Panc1 (cell line): ENCODE data around the gene FAM53A. TPM values are rescaled to one million over a fixed set of nuclear protein-coding genes. Genes with fewer than 3 reads are reported as not detected.

ENCODE experiments used
- ATAC-seq: fragments of 200-7000 bp; cut with Tn5 transposase; 2 replicates; pipeline ENCODE4 v1.9.1; 2020; ENCODE audit warnings: mild to moderate bottlenecking, moderate library complexity
- BruUV-seq: library from RNA; stranded (reverse); fragments of 400-500 nt; replicated peaks from 2 replicates; lab custom pipeline; 2021; lab: Mats Ljungman, UMichigan
- CTCF ChIA-PET: fragments of 300-600 bp; sonication (Branson Sonifier 250); formaldehyde crosslinking; loops from one replicate; lab custom pipeline; 2022; ENCODE audit warnings: antibody characterized with exemption; lab: Charles Lee
- POLR2A ChIA-PET: fragments of 300-600 bp; sonication (Branson Sonifier 250); formaldehyde crosslinking; loops from one replicate; lab custom pipeline; 2022; ENCODE audit warnings: antibody characterized with exemption; lab: Charles Lee
- DNase-seq: peaks from one replicate; pipeline ENCODE4 v3.0.0-alpha.2; 2010; ENCODE audit warnings: low read depth, low spot score
- H3K27ac ChIP-seq: 2 replicates; pipeline ENCODE4 v1.5.1; 2011; ENCODE audit warnings: mild to moderate bottlenecking, low read length, inconsistent platforms
- H3K27me3 ChIP-seq: fragments of 200-500 bp; sonication (Bioruptor generic); 2 replicates; pipeline ENCODE4 v1.6.0; 2014; ENCODE audit warnings: low read length, inconsistent platforms; ENCODE audit not compliant: control insufficient read depth, insufficient read depth
- H3K36me3 ChIP-seq: fragments of 200-500 bp; sonication (Bioruptor generic); 2 replicates; pipeline ENCODE4 v1.5.1; 2014; ENCODE audit warnings: inconsistent platforms, mild to moderate bottlenecking, low read length, moderate library complexity; ENCODE audit not compliant: control insufficient read depth, insufficient read depth
- H3K4me1 ChIP-seq: 2 replicates; pipeline ENCODE4 v1.5.1; 2011; ENCODE audit warnings: inconsistent platforms, mild to moderate bottlenecking, low read length, moderate library complexity; ENCODE audit not compliant: control insufficient read depth, insufficient read depth
- H3K4me3 ChIP-seq, 2 experiments: 2 replicates each; pipeline ENCODE4 v1.5.1; 2011 to 2012; ENCODE audit warnings: low read depth in 2 of 2, low read length in 2 of 2, mild to moderate bottlenecking in 2 of 2, inconsistent platforms in 1 of 2, moderate library complexity in 1 of 2
- H3K9me3 ChIP-seq: fragments of 200-500 bp; sonication (Bioruptor generic); 2 replicates; pipeline ENCODE4 v1.5.1; 2014; ENCODE audit warnings: low read depth, mild to moderate bottlenecking, inconsistent platforms, low read length, moderate library complexity; ENCODE audit not compliant: control insufficient read depth, insufficient read depth
- CTCF ChIP-seq: fragments of 450-650 bp; IDR thresholded peaks from 2 replicates; pipeline ENCODE4 v1.5.1; 2017; ENCODE audit warnings: mild to moderate bottlenecking
- POLR2AphosphoS5 ChIP-seq: IDR thresholded peaks from 2 replicates; pipeline ENCODE4 v1.6.1; 2012; ENCODE audit warnings: mild to moderate bottlenecking, low read depth, low read length, moderate library complexity
- REST ChIP-seq, 2 experiments: IDR thresholded peaks; 2 replicates each; pipeline ENCODE4 v1.6.1; 2011 to 2012; ENCODE audit warnings: low read depth in 2 of 2, control low read depth in 1 of 2, low read length in 1 of 2, mild to moderate bottlenecking in 1 of 2, moderate library complexity in 1 of 2; ENCODE audit not compliant: insufficient read depth in 1 of 2
- SIN3A ChIP-seq: IDR thresholded peaks from 2 replicates; pipeline ENCODE4 v1.6.1; 2012; ENCODE audit warnings: low read depth, mild to moderate bottlenecking, low read length, moderate library complexity, borderline replicate concordance; ENCODE audit not compliant: insufficient read depth
- TCF7L2 ChIP-seq: IDR thresholded peaks from 2 replicates; pipeline ENCODE4 v1.6.1; 2011; ENCODE audit warnings: mild to moderate bottlenecking, low read depth, low read length, inconsistent platforms
- in situ Hi-C: cut with HindIII; loops from 2 replicates; pipeline ENCODE4 v1.10.0; 2016; ENCODE audit warnings: low sequenced_read_pairs, low pct_unique_long_range_greater_than_20kb
- intact Hi-C: fragments of 100-400 bp; cut with micrococcal nuclease; formaldehyde crosslinking; loops from one replicate; pipeline ENCODE4 v1.10.0; 2022; ENCODE audit not compliant: unreplicated experiment
- total RNA-seq: library from RNA; stranded (reverse); gene quantifications from one replicate; pipeline ENCODE4 v1.2.1, GENCODE V29; 2021; ENCODE audit not compliant: unreplicated experiment

The FAM53A gene
- total RNA-seq, 1 experiment from 2014 or later, result 7.0 TPM

GRCh38 chr4:1623400-1623799 lies 60.7 kb downstream of the FAM53A start:
- no peak for ATAC-seq
- POLR2A ChIA-PET, result no interaction called here
- Histone ChIP-seq H3K4me1 (no peaks in the 10 kb centered on the region), H3K36me3 (no peaks in the 10 kb centered on the region), H3K27ac (no peak overlapping the region), H3K27me3 (no peaks in the 10 kb centered on the region), H3K9me3 (no peaks in the 10 kb centered on the region), H3K4me3 (no peak overlapping the region)
- DNase-seq, result no peak
- in situ Hi-C loops, result no loop called here
- CTCF ChIA-PET, result no interaction called here
- BruUV-seq, result no TSS peak
- intact Hi-C loops, result no loop called here
- TF ChIP-seq REST (IDR thresholded peaks at IDR 0.05; ENCODE audit: insufficient read depth in 1 of 2, low read depth in 2 of 2, low read length in 1 of 2), result no peak
- TF ChIP-seq CTCF, result no peak
- TF ChIP-seq SIN3A, result no peak
- TF ChIP-seq TCF7L2, result no peak
- TF ChIP-seq POLR2AphosphoS5, result no peak

- intact Hi-C loops (no loop called here), in situ Hi-C loops (no loop called here)
- Histone ChIP-seq H3K4me1 (no peaks in the 10 kb centered on the region), H3K9me3 (no peaks in the 10 kb centered on the region), H3K27ac (no peak overlapping the region), H3K36me3 (no peaks in the 10 kb centered on the region), H3K4me3 (no peak overlapping the region), H3K27me3 (no peaks in the 10 kb centered on the region)
- ChIA-PET CTCF (no interaction called here), POLR2A (no interaction called here)
- no peak for ATAC-seq
- BruUV-seq, result no TSS peak
- DNase-seq, result no peak
- no peak for TF ChIP-seq REST (IDR thresholded peaks at IDR 0.05; ENCODE audit: insufficient read depth in 1 of 2, low read depth in 2 of 2, low read length in 1 of 2)
- no peak for TF ChIP-seq TCF7L2
- no peak for TF ChIP-seq POLR2AphosphoS5
- TF ChIP-seq CTCF, result no peak
- TF ChIP-seq SIN3A, result no peak
Observed at GRCh38 chr4:1622956-1623355, 61.2 kb downstream of the FAM53A start.
